ENCODE results near the gene TAS2R16. TPM values are rescaled to one million over a fixed set of nuclear protein-coding genes. Genes with fewer than 3 reads are reported as not detected.

The TAS2R16 gene
- total RNA-seq, 4 donors from 2014 or later: not detected

GRCh38 chr7:123012435-123012834, 16.9 kb upstream of the TAS2R16 start:
- Histone ChIP-seq H3K4me3 (no peak overlapping the region), H3K4me1 (no peaks in the 10 kb centered on the region), H3K9me3 (no peaks in the 10 kb centered on the region), H3K27ac (no peak overlapping the region), H3K36me3 (no peaks in the 10 kb centered on the region), H3K27me3 (no peaks in the 10 kb centered on the region)
- TF ChIP-seq CTCF (IDR thresholded peaks at IDR 0.05): no peak
- TF ChIP-seq POLR2AphosphoS5 (IDR thresholded peaks at IDR 0.05): no peak
- no peak for DNase-seq (ENCODE audit: low spot score in 2 of 2)

GRCh38 chr7:123011766-123012369, 16.4 kb upstream of the TAS2R16 start:
- H3K4me3 ChIP-seq: no peak overlapping the region
- 72% methylated on average over 2 of the region's 2 CpGs for WGBS
- H3K27ac ChIP-seq: no peak overlapping the region
- H3K4me1 ChIP-seq: no peaks in the 10 kb centered on the region
- H3K27me3 ChIP-seq: no peaks in the 10 kb centered on the region
- TF ChIP-seq POLR2AphosphoS5 (IDR thresholded peaks at IDR 0.05): no peak
- H3K36me3 ChIP-seq: no peaks in the 10 kb centered on the region
- no peak for DNase-seq (ENCODE audit: low spot score in 2 of 2)
- no peaks in the 10 kb centered on the region for H3K9me3 ChIP-seq

- no peak for TF ChIP-seq POLR2A (IDR thresholded peaks at IDR 0.05)
- TF ChIP-seq EP300 (IDR thresholded peaks at IDR 0.05): no peak
- no peak for TF ChIP-seq POLR2AphosphoS5 (IDR thresholded peaks at IDR 0.05)
- no peak for TF ChIP-seq CTCF (IDR thresholded peaks at IDR 0.05)
- no peaks in the 10 kb centered on the region for H3K4me1 ChIP-seq
- H3K36me3 ChIP-seq: no peaks in the 10 kb centered on the region
- DNase-seq (ENCODE audit: low spot score in 2 of 2): no peak
- H3K27me3 ChIP-seq: no peaks in the 10 kb centered on the region
- H3K27ac ChIP-seq: no peak overlapping the region
- H3K4me3 ChIP-seq: no peak overlapping the region
- H3K9me3 ChIP-seq: no peaks in the 10 kb centered on the region
- WGBS: 76% methylated on average over 1 of the region's 1 CpG
Measured at GRCh38 chr7:123004931-123005330, 9.4 kb upstream of the TAS2R16 start.

GRCh38 chr7:123003539-123004126, 8.1 kb upstream of the TAS2R16 start:
- Histone ChIP-seq H3K9me3 (no peaks in the 10 kb centered on the region), H3K27ac (no peak overlapping the region), H3K36me3 (no peaks in the 10 kb centered on the region), H3K4me3 (no peak overlapping the region), H3K27me3 (no peaks in the 10 kb centered on the region), H3K4me1 (no peaks in the 10 kb centered on the region)
- TF ChIP-seq CTCF (IDR thresholded peaks at IDR 0.05): no peak
- TF ChIP-seq EP300 (IDR thresholded peaks at IDR 0.05): no peak
- no peak for TF ChIP-seq POLR2AphosphoS5 (IDR thresholded peaks at IDR 0.05)
- no peak for TF ChIP-seq POLR2A (IDR thresholded peaks at IDR 0.05)
- 70% methylated on average over 5 of the region's 5 CpGs for WGBS
- DNase-seq (ENCODE audit: low spot score in 2 of 2): no peak

- WGBS: 83% methylated on average over 2 of the region's 2 CpGs
- no peak overlapping the region for H3K4me3 ChIP-seq
- TF ChIP-seq EP300 (IDR thresholded peaks at IDR 0.05): no peak
- no peak for TF ChIP-seq POLR2A (IDR thresholded peaks at IDR 0.05)
- TF ChIP-seq POLR2AphosphoS5 (IDR thresholded peaks at IDR 0.05): no peak
- TF ChIP-seq CTCF (IDR thresholded peaks at IDR 0.05): no peak
- H3K27me3 ChIP-seq: no peaks in the 10 kb centered on the region
- no peaks in the 10 kb centered on the region for H3K9me3 ChIP-seq
- H3K4me1 ChIP-seq: no peaks in the 10 kb centered on the region
- H3K36me3 ChIP-seq: no peaks in the 10 kb centered on the region
- DNase-seq (ENCODE audit: low spot score in 2 of 2): no peak
- H3K27ac ChIP-seq: no peak overlapping the region
Measured at GRCh38 chr7:122989577-122989976, 5.9 kb downstream of the TAS2R16 start.

GRCh38 chr7:122989041-122989440, 6.5 kb downstream of the TAS2R16 start:
- Histone ChIP-seq H3K36me3 (no peaks in the 10 kb centered on the region), H3K4me1 (no peaks in the 10 kb centered on the region), H3K27ac (no peak overlapping the region), H3K4me3 (no peak overlapping the region), H3K27me3 (no peaks in the 10 kb centered on the region), H3K9me3 (no peaks in the 10 kb centered on the region)
- DNase-seq (ENCODE audit: low spot score in 2 of 2): no peak
- WGBS: 51% methylated on average over 6 of the region's 6 CpGs
- TF ChIP-seq POLR2A (IDR thresholded peaks at IDR 0.05) (no peak), POLR2AphosphoS5 (IDR thresholded peaks at IDR 0.05) (no peak), EP300 (IDR thresholded peaks at IDR 0.05) (no peak), CTCF (IDR thresholded peaks at IDR 0.05) (no peak)
